H9 (cell line): ENCODE measurements around the gene CYP2C18. TPM values are rescaled to one million over a fixed set of nuclear protein-coding genes. Genes with fewer than 3 reads are reported as not detected.

ENCODE experiments used
- DNase-seq: peaks from one replicate; pipeline ENCODE4 v3.0.0-alpha.2; 2017
- H2AFZ ChIP-seq: one replicate; pipeline ENCODE4 v1.6.1; 2013; ENCODE audit warnings: mild to moderate bottlenecking, low read length, control low read depth, moderate library complexity
- H2AK5ac ChIP-seq: 2 replicates; pipeline ENCODE4 v1.6.1; 2013; ENCODE audit warnings: low read length, control low read depth, mixed read lengths; ENCODE audit not compliant: insufficient read length
- H2BK120ac ChIP-seq: one replicate; pipeline ENCODE4 v1.6.1; 2013; ENCODE audit warnings: low read depth, mild to moderate bottlenecking, low read length, control low read depth, inconsistent platforms; ENCODE audit not compliant: poor library complexity, severe bottlenecking
- H2BK12ac ChIP-seq: 2 replicates; pipeline ENCODE4 v1.6.1; 2013; ENCODE audit warnings: low read length, control low read depth, mixed read lengths, low read depth; ENCODE audit not compliant: insufficient read length
- H2BK15ac ChIP-seq: 2 replicates; pipeline ENCODE4 v1.6.1; 2013; ENCODE audit warnings: low read depth, low read length, control low read depth
- H2BK20ac ChIP-seq: one replicate; pipeline ENCODE4 v1.6.1; 2013; ENCODE audit warnings: low read depth, mild to moderate bottlenecking, low read length, control low read depth, inconsistent platforms; ENCODE audit not compliant: poor library complexity, severe bottlenecking
- H2BK5ac ChIP-seq: 2 replicates; pipeline ENCODE4 v1.6.1; 2013; ENCODE audit warnings: low read length, control low read depth, mixed read lengths; ENCODE audit not compliant: insufficient read length
- H3K14ac ChIP-seq: 2 replicates; pipeline ENCODE4 v1.6.1; 2013; ENCODE audit warnings: low read length, control low read depth; ENCODE audit not compliant: insufficient read depth
- H3K18ac ChIP-seq: 2 replicates; pipeline ENCODE4 v1.6.1; 2013; ENCODE audit warnings: low read depth, mild to moderate bottlenecking, mixed read lengths, low read length, control low read depth; ENCODE audit not compliant: insufficient read length
- H3K23ac ChIP-seq: 2 replicates; pipeline ENCODE4 v1.6.1; 2013; ENCODE audit warnings: low read length, control low read depth, mixed read lengths, low read depth; ENCODE audit not compliant: insufficient read length
- H3K23me2 ChIP-seq: 2 replicates; pipeline ENCODE4 v1.6.1; 2013; ENCODE audit warnings: low read depth, mild to moderate bottlenecking, mixed read lengths, low read length, control low read depth; ENCODE audit not compliant: insufficient read length, poor library complexity, severe bottlenecking
- H3K27ac ChIP-seq: 2 replicates; pipeline ENCODE4 v1.5.1; 2013; ENCODE audit warnings: low read length, control low read depth, mixed read lengths, low read depth; ENCODE audit not compliant: insufficient read length
- H3K27me3 ChIP-seq: 2 replicates; pipeline ENCODE4 v1.6.1; 2013; ENCODE audit warnings: low read length, control low read depth, inconsistent platforms; ENCODE audit not compliant: insufficient read depth
- H3K4ac ChIP-seq: 2 replicates; pipeline ENCODE4 v1.6.1; 2013; ENCODE audit warnings: low read depth, mild to moderate bottlenecking, control low read depth, inconsistent platforms, low read length, moderate library complexity
- H3K4me1 ChIP-seq: 2 replicates; pipeline ENCODE4 v1.6.1; 2013; ENCODE audit warnings: low read length, control low read depth, inconsistent platforms; ENCODE audit not compliant: insufficient read depth
- H3K4me2 ChIP-seq: 2 replicates; pipeline ENCODE4 v1.6.1; 2013; ENCODE audit warnings: low read length, control low read depth, mixed read lengths; ENCODE audit not compliant: insufficient read length, insufficient read depth
- H3K56ac ChIP-seq: 2 replicates; pipeline ENCODE4 v1.6.1; 2013; ENCODE audit warnings: low read depth, mild to moderate bottlenecking, mixed read lengths, low read length, control low read depth; ENCODE audit not compliant: insufficient read length
- H3K79me1 ChIP-seq: 2 replicates; pipeline ENCODE4 v1.6.1; 2013; ENCODE audit warnings: low read depth, mild to moderate bottlenecking, moderate library complexity, low read length, control low read depth, inconsistent platforms; ENCODE audit not compliant: insufficient read depth, poor library complexity, severe bottlenecking
- H3K79me2 ChIP-seq: 2 replicates; pipeline ENCODE4 v1.6.1; 2013; ENCODE audit warnings: low read length, control low read depth, inconsistent platforms; ENCODE audit not compliant: insufficient read depth
- H3K9ac ChIP-seq: 2 replicates; pipeline ENCODE4 v1.6.1; 2013; ENCODE audit warnings: low read length, control low read depth, mixed read lengths; ENCODE audit not compliant: insufficient read length; ENCODE audit errors: extremely low read depth
- H3K9me3 ChIP-seq: one replicate; pipeline ENCODE4 v1.6.1; 2013; ENCODE audit warnings: low read depth, low read length, inconsistent platforms; ENCODE audit not compliant: control insufficient read depth
- H3T11ph ChIP-seq: one replicate; pipeline ENCODE4 v1.6.1; 2013; ENCODE audit warnings: mild to moderate bottlenecking, low read length, control low read depth, inconsistent platforms
- H4K20me1 ChIP-seq: one replicate; pipeline ENCODE4 v1.6.1; 2013; ENCODE audit not compliant: control insufficient read depth, insufficient read length, insufficient read depth
- H4K5ac ChIP-seq: 2 replicates; pipeline ENCODE4 v1.6.1; 2013; ENCODE audit warnings: low read depth, mild to moderate bottlenecking, mixed read lengths, low read length, control low read depth; ENCODE audit not compliant: insufficient read length
- H4K8ac ChIP-seq: replicated peaks from 2 replicates; pipeline ENCODE4 v1.6.1; 2013; ENCODE audit warnings: low read length, control low read depth, mixed read lengths, low read depth; ENCODE audit not compliant: insufficient read length
- H4K91ac ChIP-seq: 2 replicates; pipeline ENCODE4 v1.6.1; 2013; ENCODE audit warnings: low read depth, mild to moderate bottlenecking, moderate library complexity, mixed read lengths, low read length, control low read depth; ENCODE audit not compliant: insufficient read length
- H3K27ac Mint-ChIP-seq, 3 experiments: 2 replicates in 2 of 3; 3 replicates in 1 of 3; pipeline ENCODE4 v1.8.0; 2020 to 2021; ENCODE audit warnings: mixed read lengths in 3 of 3, mild to moderate bottlenecking in 1 of 3, moderate library complexity in 1 of 3
- H3K27me3 Mint-ChIP-seq: 2 replicates; pipeline ENCODE4 v1.8.0; 2021; ENCODE audit warnings: low read depth, mild to moderate bottlenecking, moderate library complexity, mixed read lengths
- H3K36me3 Mint-ChIP-seq, 3 experiments: 2 replicates in 2 of 3; 3 replicates in 1 of 3; pipeline ENCODE4 v1.8.0; 2020 to 2021; ENCODE audit warnings: low read depth in 3 of 3, mixed read lengths in 3 of 3; ENCODE audit not compliant: insufficient read depth in 1 of 3
- H3K4me1 Mint-ChIP-seq, 2 experiments: 2 replicates each; pipeline ENCODE4 v1.8.0; 2020; ENCODE audit warnings: mixed read lengths in 2 of 2
- H3K4me3 Mint-ChIP-seq, 2 experiments: 2 replicates in 1 of 2; 3 replicates in 1 of 2; pipeline ENCODE4 v1.8.0; 2020 to 2021; ENCODE audit warnings: mild to moderate bottlenecking in 2 of 2, mixed read lengths in 2 of 2, moderate library complexity in 1 of 2
- H3K9me3 Mint-ChIP-seq, 2 experiments: 2 replicates in 1 of 2; 3 replicates in 1 of 2; pipeline ENCODE4 v1.8.0; 2020; ENCODE audit warnings: mild to moderate bottlenecking in 2 of 2, mixed read lengths in 2 of 2, moderate library complexity in 1 of 2
- WGBS: extraction: QIAGEN DNeasy Blood & Tissue Kit; methylation state at CpG from one replicate; pipeline ENCODE4 v1.1.7; 2013; ENCODE audit warnings: missing lambda C conversion rate, low lambda C conversion rate, mixed read lengths; ENCODE audit not compliant: insufficient read length; ENCODE audit errors: extremely low coverage; 5-methylcytosine and 5-hydroxymethylcytosine counted together
- total RNA-seq: library from RNA; stranded (reverse); gene quantifications from 2 replicates; pipeline ENCODE4 v1.2.1, GENCODE V29; 2021
- TF ChIP-seq, protein P1 (sequence below): fragments of 200-600 bp; sonication (generic); conservative IDR thresholded peaks from 3 replicates; pipeline ENCODE4 v1.8.0; 2021; ENCODE audit warnings: antibody characterized with exemption, mild to moderate bottlenecking

CYP2C18 gene
- total RNA-seq, 1 experiment from 2014 or later, result 0.09 TPM

DNA sequence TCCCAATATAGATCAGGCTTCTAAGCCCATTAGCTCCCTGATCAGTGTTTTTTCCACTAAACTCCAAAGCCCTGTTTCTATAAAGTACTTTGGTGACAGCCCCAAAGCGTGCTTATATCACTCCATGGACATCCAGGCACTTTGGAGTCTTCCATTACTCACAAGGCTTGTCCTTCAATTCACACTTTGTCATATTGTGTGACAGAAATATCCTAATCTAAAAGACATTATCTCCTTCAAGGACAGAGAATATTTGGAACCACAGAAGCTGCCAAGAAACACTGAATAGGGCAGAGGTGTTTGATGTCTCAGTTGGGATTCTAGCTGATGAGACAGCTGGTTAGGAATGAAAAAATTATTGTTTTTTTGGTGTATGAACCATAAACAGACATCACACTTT is 97.3 kb downstream of the CYP2C18 start:
- no peak overlapping the region for H2AFZ ChIP-seq
- no peak overlapping the region for H3K4me2 ChIP-seq
- H3K23ac ChIP-seq, result no peak overlapping the region
- H3K27me3 ChIP-seq, result no peaks in the 10 kb centered on the region
- no peak overlapping the region for H3K56ac ChIP-seq
- no peaks in the 10 kb centered on the region; the same call in 1 of the 2 replicates for H3K27me3 Mint-ChIP-seq
- DNase-seq, result no peak
- H3K79me2 ChIP-seq, result no peaks in the 10 kb centered on the region
- no peak overlapping the region for H2BK15ac ChIP-seq
- no peak overlapping the region for H3K14ac ChIP-seq
- no peaks in the 10 kb centered on the region for H3K4me1 Mint-ChIP-seq
- H2AK5ac ChIP-seq, result no peak overlapping the region
- peaks cover 7 to 9% of the 10 kb centered on the region in 2 experiments for H3K9me3 Mint-ChIP-seq
- no peak overlapping the region for H3K27ac Mint-ChIP-seq
- no peak overlapping the region for H4K91ac ChIP-seq
- H3K36me3 Mint-ChIP-seq, result no peaks in the 10 kb centered on the region
- H2BK5ac ChIP-seq, result no peak overlapping the region
- no peaks in the 10 kb centered on the region for H4K20me1 ChIP-seq
- H3K18ac ChIP-seq, result no peak overlapping the region
- H3K9me3 ChIP-seq, result no peaks in the 10 kb centered on the region
- TF ChIP-seq, protein P1, sequence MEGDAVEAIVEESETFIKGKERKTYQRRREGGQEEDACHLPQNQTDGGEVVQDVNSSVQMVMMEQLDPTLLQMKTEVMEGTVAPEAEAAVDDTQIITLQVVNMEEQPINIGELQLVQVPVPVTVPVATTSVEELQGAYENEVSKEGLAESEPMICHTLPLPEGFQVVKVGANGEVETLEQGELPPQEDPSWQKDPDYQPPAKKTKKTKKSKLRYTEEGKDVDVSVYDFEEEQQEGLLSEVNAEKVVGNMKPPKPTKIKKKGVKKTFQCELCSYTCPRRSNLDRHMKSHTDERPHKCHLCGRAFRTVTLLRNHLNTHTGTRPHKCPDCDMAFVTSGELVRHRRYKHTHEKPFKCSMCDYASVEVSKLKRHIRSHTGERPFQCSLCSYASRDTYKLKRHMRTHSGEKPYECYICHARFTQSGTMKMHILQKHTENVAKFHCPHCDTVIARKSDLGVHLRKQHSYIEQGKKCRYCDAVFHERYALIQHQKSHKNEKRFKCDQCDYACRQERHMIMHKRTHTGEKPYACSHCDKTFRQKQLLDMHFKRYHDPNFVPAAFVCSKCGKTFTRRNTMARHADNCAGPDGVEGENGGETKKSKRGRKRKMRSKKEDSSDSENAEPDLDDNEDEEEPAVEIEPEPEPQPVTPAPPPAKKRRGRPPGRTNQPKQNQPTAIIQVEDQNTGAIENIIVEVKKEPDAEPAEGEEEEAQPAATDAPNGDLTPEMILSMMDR, result no peak
- H2BK20ac ChIP-seq, result no peak overlapping the region
- WGBS, result no CpG with 5 or more reads among the region's 1 CpG
- H3K9ac ChIP-seq, result no peak overlapping the region
- H3K27ac ChIP-seq, result no peak overlapping the region
- no peak overlapping the region for H3T11ph ChIP-seq
- no peak overlapping the region for H4K5ac ChIP-seq
- no peak overlapping the region for H3K4me3 Mint-ChIP-seq
- no peak overlapping the region for H2BK12ac ChIP-seq
- H3K4me1 ChIP-seq, result no peaks in the 10 kb centered on the region
- H3K79me1 ChIP-seq, result no peaks in the 10 kb centered on the region
- H2BK120ac ChIP-seq, result no peak overlapping the region
- H3K4ac ChIP-seq, result no peak overlapping the region
- H3K23me2 ChIP-seq, result no peaks in the 10 kb centered on the region
- H4K8ac ChIP-seq, result no peak overlapping the region
